ENCODE results near the gene SPACA6.
"Not testable (repeated sequence)": the region's sequence is repeated elsewhere in the genome, so short reads cannot be mapped to it uniquely, and the experiment has no call there.

The SPACA6 gene, protein sequence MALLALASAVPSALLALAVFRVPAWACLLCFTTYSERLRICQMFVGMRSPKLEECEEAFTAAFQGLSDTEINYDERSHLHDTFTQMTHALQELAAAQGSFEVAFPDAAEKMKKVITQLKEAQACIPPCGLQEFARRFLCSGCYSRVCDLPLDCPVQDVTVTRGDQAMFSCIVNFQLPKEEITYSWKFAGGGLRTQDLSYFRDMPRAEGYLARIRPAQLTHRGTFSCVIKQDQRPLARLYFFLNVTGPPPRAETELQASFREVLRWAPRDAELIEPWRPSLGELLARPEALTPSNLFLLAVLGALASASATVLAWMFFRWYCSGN

DNA sequence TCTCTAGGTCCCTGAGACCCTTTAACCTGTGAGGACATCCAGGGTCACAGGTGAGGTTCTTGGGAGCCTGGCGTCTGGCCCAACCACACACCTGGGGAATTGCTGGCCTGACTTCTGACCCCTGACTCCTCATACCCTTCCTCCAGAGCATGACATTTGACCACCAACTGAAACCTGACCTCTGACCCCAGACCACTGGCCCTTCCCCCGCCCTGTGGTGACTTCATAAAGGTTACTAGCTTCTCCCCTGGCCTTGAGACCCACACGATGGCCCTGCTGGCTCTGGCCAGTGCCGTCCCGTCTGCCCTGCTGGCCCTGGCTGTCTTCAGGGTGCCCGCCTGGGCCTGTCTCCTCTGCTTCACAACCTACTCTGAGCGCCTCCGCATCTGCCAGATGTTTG is at the start of gene SPACA6:
SPACA6 (plus strand) TSS at position 71 of the 400 bp plus-strand sequence; CDS start at position 268, 197 bp downstream.
- TF ChIP-seq, protein P1, sequence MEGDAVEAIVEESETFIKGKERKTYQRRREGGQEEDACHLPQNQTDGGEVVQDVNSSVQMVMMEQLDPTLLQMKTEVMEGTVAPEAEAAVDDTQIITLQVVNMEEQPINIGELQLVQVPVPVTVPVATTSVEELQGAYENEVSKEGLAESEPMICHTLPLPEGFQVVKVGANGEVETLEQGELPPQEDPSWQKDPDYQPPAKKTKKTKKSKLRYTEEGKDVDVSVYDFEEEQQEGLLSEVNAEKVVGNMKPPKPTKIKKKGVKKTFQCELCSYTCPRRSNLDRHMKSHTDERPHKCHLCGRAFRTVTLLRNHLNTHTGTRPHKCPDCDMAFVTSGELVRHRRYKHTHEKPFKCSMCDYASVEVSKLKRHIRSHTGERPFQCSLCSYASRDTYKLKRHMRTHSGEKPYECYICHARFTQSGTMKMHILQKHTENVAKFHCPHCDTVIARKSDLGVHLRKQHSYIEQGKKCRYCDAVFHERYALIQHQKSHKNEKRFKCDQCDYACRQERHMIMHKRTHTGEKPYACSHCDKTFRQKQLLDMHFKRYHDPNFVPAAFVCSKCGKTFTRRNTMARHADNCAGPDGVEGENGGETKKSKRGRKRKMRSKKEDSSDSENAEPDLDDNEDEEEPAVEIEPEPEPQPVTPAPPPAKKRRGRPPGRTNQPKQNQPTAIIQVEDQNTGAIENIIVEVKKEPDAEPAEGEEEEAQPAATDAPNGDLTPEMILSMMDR (IDR thresholded peaks at IDR 0.05; ENCODE audit: control extremely low read depth, extremely low read depth, low read depth, missing control alignments): no peak
- no peak for DNase-seq (ENCODE audit: extremely low spot score)
- ChIA-PET POLR2A (no interaction called here), CTCF (no interaction called here)

DNA sequence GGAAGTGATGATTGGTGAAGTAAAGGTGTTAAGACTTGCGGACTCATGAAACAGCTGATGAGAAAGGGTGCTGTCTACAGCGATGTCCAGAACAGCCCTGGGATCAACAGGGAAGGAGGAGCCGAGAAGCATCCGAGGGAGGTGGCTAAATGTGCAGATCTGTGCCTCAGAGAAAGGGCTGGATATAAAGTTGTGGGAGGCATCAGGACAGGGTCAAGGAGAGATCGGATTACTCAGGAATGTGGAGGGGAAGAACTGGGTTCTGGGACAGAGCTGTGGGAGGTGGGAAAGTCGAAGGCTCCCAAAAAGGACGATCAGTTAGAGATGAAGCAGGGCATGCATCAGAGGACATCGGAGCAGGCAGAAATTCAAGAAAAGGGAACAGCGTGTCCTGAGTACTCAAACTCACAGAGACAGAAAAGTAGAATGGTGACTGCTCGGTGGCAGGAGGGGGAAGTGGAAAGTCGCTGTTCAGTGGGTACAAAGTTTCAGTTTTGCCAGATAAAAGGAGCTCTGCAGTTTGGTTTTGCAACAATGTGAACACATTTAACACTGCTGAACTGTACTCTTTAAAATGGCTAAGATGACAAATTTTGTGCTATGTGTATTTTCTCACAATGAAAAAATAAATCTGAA is 48.4 kb upstream of the SPACA6 start:
- TF ChIP-seq, protein P1 (IDR thresholded peaks at IDR 0.05; ENCODE audit: control extremely low read depth, extremely low read depth, low read depth, missing control alignments): no peak
- DNase-seq (ENCODE audit: extremely low spot score): no peak
- ChIA-PET CTCF (interaction anchor here (0.8 to 4.1 kb wide), 5 partner anchors 9 to 36 kb away, joined by 3 to 18 read pairs (median 3); no protein-coding TSS in a partner anchor), POLR2A (no interaction called here)

DNA sequence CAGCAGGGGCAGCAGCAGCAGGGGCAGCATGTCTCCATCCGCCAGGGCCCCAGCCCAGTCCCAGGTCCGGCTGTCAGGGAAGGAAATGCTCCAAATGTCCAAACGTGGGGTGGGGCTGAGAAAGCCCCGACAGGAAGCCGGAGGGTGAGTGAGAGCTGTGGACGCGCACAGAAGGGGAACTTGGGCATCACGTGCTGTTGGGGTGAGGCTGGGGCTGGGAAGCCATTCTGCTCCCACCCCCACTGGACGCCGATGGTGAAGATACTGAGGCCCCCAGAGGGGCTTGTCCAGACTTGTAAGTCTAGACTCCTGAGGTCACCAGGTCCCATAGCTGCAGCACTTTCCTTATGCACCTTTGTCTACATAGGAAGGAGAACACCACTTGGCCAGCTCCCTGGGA is 46.4 kb upstream of the SPACA6 start, which contains the start of gene SIGLEC14:
SIGLEC14 (minus strand) TSS at position 96 of the 400 bp plus-strand sequence; CDS start at position 30, 66 bp downstream.
- DNase-seq (ENCODE audit: extremely low spot score): peak; percentile 29
- POLR2A ChIA-PET: not testable (repeated sequence)
- CTCF ChIA-PET: interaction anchor here (0.6 to 3.2 kb wide), 5 partner anchors 9 to 173 kb away, joined by 3 to 27 read pairs (median 9); no protein-coding TSS in a partner anchor

DNA sequence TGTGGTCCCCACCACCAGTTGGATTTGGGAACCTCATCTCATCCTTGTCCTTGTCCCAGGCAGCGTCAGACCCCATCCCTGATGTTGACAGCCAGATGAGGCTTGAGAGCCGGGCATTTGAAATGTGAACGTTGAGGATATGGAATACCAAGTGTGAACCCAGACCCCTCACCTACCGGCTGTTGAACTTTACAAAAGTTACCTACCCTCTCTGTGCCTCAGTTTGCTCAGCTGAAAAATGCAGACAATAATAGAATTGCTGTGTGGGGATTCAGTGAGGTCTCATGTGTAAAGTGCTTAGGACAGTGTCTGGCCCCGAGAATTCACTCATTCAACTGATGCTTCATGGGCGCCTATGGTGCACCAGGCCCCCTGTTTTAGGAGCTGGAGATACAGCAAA is 45.8 kb upstream of the SPACA6 start:
- CTCF ChIA-PET: interaction anchor here (0.6 to 3.2 kb wide), 5 partner anchors 10 to 174 kb away, joined by 3 to 27 read pairs (median 9); no protein-coding TSS in a partner anchor
- TF ChIP-seq, protein P1 (IDR thresholded peaks at IDR 0.05; ENCODE audit: control extremely low read depth, extremely low read depth, low read depth, missing control alignments): no peak
- DNase-seq (ENCODE audit: extremely low spot score): no peak
- POLR2A ChIA-PET: no interaction called here

DNA sequence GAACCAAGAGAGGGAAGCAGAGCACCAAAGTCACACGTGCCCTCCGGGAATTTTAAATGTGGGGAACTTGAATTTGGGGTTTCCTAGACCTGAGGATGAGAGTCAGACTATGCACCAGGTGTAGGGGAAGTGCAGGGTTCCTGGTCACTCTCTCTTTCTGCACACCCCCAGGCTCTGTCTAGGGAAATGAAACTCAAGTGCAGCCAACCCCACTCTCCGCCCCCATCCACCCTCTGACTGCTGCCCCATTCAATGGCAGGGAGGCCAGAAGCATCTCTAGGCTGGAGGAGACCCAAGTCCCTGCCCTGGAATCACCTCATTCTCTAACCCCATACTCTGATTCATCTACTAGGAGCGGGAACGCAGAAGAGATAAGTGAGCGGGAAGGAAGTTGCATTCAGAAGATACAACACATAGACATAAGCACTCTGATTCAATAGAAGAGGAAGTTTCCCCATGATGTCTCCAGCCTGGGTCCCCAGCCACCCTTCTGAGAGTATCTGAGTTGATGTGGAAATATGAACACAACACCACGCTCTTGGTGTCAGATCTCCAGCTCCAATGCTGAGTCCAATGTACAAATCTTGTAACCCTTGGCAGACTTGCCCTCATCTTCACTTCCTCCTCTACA is 41.8 kb upstream of the SPACA6 start:
- ChIA-PET POLR2A (no interaction called here), CTCF (interaction anchor here (0.9 to 4.0 kb wide), 6 partner anchors 10 to 179 kb away, joined by 3 to 31 read pairs (median 5); no protein-coding TSS in a partner anchor)
- TF ChIP-seq, protein P1 (IDR thresholded peaks at IDR 0.05; ENCODE audit: control extremely low read depth, extremely low read depth, low read depth, missing control alignments): no peak
- peak; percentile 62 for DNase-seq (ENCODE audit: extremely low spot score)

DNA sequence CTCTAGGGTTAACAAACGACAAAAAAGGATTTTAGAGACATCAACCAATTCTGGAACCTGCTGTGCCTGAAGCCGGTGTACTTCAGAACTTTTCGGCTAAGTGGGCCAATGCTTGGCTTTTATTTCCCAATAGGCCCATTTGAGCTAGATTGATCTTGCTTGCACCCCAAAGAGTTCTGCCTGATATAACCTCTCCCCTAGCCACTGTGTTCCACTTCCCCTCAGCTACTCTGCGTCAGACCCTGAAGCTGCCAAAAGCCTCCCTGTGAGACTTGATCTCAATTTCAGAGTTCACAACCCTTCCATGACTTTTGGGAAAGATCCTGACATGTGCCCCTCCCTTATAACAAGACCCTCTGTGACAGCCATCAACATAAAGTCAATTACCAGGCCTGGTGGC is 40.9 kb upstream of the SPACA6 start:
- POLR2A ChIA-PET: no interaction called here
- no peak for DNase-seq (ENCODE audit: extremely low spot score)
- TF ChIP-seq, protein P1 (IDR thresholded peaks at IDR 0.05; ENCODE audit: control extremely low read depth, extremely low read depth, low read depth, missing control alignments): no peak
- CTCF ChIA-PET: interaction anchor here (0.9 to 4.0 kb wide), 5 partner anchors 9 to 179 kb away, joined by 3 to 31 read pairs (median 6); no protein-coding TSS in a partner anchor
